Dedifferentiated amniotic fluid mesenchymal stem cell (primary cell): ENCODE results near the gene TUBA8.
"Not testable (repeated sequence)": the region's sequence is repeated elsewhere in the genome, so short reads cannot be mapped to it uniquely, and the experiment has no call there.

Source experiments
- DNase-seq: peaks from one replicate; pipeline ENCODE4 v3.0.0-alpha.2; 2016; ENCODE audit errors: extremely low spot score

TUBA8 gene

DNA sequence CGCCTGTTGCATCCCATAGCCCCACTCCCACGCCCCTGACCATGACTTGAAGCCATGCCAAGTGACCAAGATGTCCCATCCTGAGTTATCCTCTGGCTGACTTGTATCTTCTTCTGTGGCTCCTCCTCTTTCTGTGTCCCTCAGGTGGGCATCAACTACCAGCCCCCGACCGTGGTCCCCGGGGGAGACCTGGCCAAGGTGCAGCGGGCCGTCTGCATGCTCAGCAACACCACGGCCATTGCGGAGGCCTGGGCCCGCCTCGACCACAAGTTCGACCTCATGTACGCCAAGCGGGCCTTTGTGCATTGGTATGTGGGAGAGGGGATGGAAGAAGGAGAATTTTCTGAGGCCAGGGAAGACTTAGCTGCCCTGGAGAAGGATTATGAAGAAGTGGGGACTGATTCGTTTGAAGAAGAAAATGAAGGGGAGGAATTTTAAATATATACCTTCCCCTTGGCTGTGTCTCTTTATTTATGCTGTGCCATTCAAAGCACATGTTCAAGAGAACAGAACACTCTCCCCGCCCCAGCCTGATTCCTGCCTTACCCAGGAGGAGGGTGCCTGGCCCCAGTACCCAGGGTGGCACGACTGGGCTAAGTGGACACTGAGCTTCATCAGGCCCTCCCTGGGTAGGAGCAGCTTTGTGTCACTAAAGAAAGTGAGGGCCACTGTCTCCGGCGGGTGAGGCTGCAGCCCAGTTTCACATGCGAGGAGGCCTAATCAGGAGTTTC, 20.3 kb downstream of the TUBA8 start:
- no peak for DNase-seq

DNA sequence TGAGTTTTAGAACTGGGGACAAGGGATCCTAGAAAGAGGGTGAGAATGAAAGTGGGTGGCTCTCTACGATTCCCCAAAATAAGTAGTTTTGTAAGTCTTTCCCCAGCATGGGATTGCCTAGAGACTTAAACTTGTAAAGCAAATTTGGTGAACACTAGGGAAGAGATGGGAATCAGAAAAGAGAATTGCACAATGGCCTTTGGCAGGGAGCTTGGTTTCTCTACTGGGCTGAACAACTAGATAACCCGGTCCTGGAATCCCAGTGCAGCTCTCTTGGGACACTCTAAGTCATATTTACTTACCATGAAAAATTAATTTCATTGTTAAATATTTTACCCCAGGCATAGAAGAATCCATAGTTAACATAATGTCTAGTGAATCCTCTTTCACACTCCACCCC, 22.8 kb downstream of the TUBA8 start:
- no peak for DNase-seq

DNA sequence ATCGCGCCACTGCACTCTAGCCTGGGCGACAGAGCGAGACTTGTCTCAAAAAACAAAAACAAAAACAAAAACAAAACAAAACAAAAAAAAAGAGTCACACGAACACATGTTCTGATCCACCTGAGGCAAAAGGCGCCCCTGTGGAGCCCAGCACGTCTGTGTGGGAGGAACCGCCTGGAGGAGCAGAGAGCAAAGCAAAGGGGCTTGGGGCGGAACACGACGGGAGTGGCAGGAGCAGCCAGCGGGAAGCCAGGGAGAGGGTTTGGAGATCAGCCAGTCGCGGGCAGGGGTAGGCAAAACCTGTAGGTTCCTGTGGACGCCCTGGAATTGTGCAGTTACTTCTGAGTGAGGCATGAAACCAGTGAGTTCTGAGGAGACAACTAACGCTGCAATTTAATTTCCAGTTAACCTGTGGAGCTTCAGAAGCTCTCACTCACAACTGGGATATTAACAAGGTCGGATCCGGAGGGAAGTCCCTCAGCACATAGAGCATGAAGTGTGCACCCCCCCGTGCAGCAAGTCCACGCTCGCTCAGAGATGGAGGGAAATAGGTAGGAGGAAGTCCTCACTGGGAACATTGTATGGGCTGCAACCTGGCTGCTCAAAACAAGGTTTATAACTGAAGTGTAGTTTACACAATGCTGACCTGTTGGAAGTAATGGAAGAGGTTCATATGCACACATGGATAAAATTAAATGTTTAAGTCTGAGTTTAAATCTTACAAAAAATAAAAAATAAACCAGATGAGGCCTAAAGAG, 26.1 kb downstream of the TUBA8 start:
- no peak for DNase-seq

DNA sequence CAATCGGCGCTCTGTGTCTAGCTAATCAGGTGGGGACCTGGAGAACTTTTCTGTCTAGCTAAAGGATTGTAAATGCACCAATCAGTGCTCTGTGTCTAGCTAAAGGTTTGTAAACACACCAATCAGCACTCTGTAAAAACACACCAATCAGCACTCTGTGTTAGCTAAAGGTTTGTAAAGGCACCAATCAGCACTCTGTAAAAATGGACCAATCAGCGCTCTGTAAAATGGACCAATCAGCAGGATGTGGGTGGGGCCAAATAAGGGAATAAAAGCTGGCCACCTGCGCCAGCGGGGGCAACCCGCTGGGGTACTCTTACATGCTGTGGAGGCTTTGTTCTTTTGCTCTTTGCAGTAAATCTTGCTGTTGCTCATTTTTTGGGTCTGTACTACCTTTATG, 30.4 kb downstream of the TUBA8 start:
- DNase-seq, result not testable (repeated sequence)

DNA sequence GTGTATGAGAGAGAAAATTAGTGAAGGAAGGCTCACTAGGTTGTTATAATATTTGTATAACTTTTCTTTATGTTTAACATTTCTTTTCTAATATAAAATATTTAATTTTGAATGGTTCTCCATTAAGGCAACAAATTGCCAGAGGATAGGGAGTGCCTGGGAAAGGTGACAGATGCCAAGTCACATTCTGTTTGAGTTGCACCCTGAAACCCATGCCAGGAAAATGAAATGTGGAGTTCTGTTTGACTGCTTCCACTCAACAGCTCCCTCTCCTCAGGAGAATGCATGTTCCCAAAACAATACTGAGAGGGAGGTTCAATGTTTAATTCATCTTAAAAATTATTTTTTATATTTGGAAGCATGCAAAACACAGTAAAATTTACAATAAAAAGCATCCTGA, 33.5 kb downstream of the TUBA8 start:
- DNase-seq, result no peak

DNA sequence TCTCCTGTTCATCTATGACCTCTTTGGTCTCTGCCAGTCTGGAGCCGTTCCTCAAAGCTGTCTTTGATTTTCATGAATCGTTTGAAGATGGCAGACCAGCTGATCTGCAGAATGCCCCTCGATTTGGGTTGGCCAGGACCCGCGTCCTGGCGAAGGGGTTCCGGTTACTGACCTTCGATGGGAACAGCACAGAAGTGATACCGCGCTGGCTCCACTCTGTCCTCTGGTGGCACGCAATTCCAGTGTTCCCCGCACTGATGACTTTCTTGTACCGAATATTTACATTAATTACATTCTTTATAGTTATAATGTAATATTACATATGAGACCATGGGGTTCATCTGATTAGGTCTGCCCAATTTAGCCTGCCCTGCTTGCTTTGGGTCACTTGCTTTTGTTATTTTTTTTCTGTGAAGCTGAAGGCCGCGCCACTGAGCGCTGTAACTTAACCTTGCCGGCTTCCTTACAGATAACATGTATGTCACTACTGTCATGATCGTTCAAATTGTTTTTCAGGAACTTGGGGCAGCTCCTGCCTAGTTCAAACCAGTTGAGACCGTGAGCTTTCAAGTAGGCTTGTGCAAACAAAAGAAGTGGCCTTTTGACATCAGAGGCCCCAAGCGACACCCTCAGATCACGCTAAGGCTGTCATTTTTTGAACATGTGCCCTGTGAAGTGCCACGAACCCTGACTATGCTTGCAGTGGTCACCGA, 35.2 kb downstream of the TUBA8 start:
- no peak for DNase-seq

DNA sequence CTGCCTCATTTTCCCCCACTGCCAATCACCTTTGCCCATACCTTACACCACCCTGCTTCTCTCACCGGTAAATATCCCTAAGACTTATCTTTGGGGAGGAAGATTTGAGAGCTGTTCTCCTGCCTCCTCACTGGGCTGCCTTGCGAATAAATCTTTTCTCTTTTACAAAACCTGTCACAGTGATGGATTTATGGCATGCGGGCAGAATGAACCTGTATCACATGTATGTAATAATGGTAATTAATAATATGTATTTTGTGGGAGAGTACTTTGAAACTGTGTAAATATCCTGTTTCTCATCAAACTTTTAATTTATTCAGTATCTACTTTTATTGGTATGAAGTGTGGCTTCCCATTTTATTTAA, 35.8 kb downstream of the TUBA8 start:
- DNase-seq, result no peak

DNA sequence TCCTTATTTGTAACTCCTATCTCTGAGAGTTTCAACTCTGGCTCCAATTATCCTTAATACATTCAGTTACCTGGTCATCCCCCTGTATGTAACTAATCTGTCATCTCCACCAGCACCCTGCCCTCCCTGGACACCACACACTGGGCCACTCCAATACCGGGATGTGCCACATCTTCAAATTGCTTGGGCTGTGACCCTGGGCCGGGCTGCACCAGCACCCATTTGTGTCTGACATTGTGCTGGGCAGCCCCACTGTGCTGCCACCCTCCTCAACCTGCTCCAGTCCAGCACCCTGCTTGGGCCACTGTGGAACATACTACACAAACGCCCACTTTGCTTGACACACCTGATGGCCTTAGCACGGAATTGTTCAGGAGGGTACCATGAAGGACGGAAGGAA, 37.2 kb downstream of the TUBA8 start:
- no peak for DNase-seq

DNA sequence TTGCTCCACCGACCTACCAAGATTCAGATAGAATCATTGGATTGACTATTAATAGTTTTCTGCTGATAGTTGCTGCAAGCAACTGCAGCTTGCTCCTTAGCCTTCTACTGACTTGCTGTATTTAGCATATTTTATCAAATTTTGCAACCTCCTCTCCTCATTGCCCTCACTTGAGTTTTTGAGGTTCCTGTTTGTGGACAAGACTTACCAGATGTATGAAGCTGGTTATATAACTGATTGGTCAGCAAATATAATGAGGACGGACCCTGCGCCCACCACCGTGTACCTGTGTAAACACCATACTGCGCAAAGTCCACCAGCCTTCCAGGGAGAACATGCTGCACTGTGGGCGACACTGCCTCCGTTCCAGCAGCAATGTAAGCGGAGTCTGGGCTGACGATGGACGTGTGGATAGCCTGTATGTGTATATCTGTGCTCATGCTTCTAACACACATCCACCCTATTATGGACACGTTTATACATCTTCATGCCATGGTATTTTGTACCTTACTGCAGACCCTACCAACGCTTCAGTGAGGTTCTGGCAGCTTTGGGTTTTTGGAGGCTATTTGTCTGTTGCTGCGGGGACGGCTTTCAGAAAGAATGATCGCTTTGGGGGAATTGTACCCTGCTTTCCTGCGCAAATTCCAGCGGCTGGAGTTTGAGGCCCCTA, 37.8 kb downstream of the TUBA8 start:
- DNase-seq, result no peak

DNA sequence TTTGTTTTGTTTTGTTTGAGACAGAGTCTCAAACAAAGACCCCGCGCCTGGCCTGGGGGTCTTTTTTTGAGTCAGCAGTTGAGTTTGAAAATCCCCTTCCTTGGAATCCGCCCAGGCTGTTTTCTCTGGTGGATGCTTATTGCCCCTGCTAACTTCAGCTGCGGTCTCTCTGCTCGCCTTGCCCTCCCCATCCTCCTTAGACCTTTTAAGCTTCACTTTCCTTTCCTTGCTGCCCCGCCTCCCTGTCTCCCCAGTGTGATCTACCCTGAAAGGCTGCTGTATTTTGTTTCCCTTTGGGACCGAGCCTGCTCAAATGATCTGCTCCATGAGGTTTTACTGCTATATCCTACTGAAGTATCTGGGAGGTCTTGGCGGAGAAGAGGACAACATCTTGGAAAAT, 41.9 kb downstream of the TUBA8 start:
- no peak for DNase-seq

DNA sequence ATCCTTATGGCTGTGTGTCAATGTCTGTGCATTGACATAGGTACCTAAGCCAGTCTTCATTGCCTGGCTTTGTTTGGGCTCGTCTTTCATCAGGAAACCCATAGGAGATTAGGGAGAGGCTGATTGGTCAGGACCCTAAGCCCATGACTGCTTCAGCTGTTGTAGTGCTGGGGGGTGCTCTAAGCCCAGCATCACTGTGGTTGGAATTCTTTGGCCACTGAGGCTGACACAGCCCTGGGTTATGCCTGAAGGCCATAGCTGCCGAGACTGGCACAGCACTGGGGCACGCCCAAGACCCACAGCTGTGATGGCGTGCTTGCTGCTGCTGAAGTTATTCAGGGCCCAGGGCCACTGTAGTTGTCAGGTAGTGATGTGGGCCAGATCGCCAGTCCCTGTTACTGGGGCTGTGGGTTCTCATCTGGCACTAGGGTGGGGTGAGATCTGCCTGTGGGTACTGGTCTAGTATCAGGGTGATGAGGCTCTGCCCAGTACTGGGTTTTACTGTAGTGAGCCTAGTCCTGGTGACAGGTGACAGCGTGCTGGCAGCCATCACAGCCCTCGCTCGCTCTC, 44.3 kb downstream of the TUBA8 start:
- DNase-seq, result no peak

DNA sequence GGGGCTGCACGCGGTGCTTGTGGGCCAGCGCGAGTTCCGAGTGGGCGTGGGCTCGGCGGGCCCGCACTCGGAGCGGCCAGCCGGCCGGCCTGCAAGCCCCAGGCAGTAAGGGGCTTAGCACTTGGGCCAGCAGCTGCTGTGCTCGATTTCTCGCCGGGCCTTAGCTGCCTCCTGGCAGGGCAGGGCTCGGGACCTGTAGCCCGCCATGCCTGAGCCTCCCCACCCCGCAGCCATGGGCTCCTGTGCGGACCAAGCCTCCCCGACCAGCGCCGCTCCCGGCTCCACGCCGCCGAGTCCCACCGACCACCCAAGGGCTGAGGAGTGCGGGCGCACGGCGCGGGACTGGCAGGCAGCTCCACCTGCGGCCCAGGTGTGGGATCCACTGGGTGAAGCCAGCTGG, 44.9 kb downstream of the TUBA8 start:
- not testable (repeated sequence) for DNase-seq

DNA sequence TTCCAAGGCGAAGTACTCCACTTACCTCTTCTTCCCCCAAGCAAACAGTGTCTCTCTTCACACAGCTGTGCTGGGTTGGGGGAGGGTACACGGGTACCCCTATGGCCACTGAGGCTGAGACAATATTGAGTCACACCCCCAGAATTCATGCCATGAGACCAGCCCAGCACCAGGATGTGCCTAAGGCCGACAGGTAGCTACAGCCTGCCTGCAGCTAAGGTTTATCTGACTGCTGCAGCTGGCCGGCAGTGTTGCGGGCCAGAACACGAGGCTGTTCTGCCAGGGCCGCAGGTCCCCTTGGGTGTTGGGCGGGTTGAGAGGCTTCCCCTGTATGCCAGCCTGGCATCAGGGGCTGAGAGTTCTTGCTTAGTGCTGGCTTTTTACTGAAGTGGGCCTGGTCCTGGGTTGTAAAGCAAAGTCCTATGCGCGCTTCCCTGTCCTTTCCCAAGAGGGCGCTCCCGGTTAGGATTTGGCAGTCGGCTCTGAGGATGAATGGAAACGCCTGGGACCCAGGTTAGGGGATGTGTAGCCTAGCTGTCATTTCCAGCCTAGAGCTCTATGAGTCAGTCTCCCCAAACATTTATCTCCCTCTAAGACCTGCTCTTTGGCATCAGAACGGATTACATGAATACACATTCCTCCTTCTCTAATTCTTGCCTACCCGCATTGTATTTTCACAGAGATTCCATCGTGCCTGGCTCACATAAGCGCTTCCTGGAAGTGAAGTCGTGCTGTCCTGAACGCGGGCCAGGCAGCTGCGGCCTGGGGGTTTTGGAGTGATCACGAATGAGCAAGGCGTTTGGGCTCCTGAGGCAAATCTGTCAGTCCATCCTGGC, 46.5 kb downstream of the TUBA8 start:
- DNase-seq, result peak; percentile 90

DNA sequence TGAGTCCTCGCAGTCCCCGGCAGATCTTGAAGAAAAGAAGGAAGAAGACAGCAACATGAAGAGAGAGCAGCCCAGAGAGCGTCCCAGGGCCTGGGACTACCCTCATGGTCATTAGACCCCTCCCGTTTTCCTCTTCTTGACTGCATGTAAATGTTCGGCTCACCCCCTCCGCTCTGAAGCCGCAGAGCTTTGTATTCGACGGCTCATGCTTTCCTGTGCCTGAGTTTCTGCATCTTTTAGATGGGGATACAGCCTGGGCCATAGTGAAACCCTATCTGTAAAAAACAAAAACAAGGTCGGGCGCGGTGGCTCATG, 47.1 kb downstream of the TUBA8 start:
- DNase-seq, result no peak

DNA sequence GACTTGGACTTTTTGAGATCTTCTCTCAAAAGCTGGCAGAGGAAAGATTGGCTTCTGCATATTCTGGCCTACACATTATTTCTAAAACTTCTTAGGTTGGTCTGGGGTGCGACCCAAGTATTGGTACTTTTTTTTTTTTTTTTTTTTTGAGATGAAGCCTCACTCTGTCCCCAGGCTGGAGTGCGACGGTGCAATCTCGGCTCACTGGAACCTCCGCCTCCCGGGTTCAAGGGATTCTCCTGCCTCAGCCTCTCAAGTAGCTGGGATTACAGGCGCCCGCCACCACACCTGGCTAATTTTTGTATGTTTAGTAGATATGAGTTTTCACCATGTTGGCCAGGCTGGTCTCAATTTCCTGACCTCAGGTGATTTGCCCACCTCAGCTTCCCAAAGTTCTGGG, 50.0 kb downstream of the TUBA8 start:
- not testable (repeated sequence) for DNase-seq

DNA sequence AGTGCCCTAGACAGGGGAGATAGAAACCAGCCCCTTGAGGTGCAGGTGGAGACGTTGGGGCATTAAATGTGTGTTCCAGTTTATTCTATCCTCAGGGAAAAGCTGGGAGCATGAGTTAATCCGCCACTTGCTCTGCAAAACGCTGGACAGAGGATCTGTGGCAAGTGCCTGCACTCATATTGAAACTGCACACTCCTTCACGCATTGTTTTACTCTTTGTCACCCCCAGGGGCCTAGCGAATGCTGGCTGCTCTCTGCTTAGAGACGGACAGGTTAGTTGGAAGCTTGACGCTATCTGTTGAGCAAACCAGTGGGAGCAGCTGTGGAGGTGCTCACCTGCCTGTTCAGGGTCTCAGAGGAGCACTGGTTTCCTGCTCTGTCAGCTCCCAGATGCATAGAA, 53.2 kb downstream of the TUBA8 start:
- DNase-seq, result not testable (repeated sequence)

DNA sequence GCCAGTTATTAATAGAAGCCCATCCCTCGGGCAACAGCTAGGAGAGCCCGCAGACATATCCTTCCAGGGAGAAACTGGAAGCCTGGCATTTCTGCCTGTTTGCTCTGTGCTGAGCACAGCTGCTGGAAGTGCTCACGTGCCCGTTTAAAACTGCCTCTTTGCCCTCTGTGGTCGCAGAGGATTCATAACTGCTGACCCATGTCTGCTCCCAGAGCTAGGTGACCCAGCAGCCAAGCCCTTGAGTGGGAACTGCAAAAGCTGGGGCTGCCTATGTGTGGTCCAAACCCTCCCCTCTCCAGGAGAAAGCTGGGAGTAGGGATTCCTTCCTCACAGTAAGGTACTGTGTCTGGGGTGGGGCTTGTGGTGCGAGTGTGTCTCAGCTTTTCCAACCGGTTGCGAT, 54.0 kb downstream of the TUBA8 start:
- DNase-seq, result not testable (repeated sequence)

DNA sequence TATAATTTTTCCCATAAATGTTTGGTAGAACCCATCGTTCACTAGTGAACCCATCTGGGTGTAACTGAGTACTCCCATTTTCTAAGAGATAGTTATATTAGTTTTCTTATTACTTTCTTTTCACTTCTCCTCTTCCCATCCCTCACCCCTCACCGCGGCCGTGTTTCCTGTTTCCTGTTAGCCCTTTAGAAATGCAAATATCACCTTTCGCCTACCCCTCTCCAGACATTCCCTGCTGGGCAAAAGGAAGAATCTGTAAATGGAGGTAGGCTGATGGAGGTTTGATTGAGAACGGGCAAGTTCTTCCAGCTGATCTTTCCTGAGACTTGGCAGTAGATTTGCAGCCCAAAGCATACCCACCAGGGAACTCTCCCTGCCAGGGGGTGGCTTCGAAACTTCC, 54.7 kb downstream of the TUBA8 start:
- DNase-seq, result not testable (repeated sequence)

DNA sequence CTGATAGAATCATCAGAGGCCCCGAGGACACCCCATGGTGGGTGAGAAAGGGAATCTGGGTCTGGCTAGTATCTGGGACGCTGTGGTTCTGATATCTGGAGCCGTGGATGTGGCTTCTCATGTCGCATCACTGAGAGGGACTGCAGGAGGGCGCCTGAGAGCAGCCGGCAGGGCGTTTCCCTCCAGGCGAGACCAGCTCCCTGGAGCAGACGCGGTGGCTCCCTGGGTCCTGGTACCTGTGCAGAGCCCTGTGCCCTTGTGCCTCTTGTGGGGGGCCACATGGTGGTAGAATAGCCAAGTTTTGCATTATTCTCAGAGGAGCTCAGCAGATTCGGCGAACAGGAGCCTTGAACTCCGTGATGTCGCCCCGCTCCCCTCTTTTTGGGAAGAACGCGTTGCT, 59.7 kb downstream of the TUBA8 start:
- not testable (repeated sequence) for DNase-seq

DNA sequence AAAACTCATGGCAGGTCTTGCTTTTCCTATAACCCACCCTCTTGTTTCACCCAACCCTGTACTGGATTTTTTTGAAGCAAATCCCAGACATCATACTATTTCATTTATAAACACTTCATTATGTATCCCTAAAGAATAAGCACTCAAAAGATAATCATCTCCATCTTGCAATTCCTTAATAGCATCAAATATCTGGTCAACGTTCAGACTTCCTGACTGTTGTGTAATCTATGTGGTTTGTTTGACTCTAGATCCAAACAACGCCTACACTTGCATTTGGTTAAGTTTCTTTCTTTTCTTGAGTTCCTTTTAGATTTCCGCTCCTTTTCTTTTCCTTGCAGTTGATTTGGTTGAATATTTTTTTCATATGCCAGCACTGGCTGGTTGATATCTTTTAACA, 61.6 kb downstream of the TUBA8 start:
- not testable (repeated sequence) for DNase-seq

DNA sequence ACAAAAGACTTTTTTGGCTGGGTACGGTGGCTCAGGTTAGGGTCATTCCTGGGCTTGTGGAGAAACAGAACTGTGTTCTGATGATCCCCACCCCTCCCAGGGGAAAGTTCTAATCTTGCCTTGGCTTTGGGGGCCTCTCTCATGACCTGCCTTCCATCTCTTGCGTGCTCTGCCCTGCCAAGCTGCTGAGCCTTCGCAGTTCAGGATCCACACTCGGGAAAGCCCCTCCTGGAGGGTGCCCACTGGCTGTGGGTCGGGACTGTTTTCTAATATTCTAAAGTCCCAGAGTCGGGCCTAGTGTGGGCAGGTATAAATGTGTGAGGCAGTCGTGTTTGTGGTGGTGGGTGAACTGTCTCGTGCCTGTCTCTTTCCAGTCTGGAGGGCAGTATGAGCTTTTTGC, 62.2 kb downstream of the TUBA8 start:
- DNase-seq, result not testable (repeated sequence)
